ENCODE data around the gene CDH4. TPM values are rescaled to one million over a fixed set of nuclear protein-coding genes. Genes with fewer than 3 reads are reported as not detected.

Gene CDH4
- total RNA-seq, 1 donor from 2014 or later = 39.7 TPM

DNA sequence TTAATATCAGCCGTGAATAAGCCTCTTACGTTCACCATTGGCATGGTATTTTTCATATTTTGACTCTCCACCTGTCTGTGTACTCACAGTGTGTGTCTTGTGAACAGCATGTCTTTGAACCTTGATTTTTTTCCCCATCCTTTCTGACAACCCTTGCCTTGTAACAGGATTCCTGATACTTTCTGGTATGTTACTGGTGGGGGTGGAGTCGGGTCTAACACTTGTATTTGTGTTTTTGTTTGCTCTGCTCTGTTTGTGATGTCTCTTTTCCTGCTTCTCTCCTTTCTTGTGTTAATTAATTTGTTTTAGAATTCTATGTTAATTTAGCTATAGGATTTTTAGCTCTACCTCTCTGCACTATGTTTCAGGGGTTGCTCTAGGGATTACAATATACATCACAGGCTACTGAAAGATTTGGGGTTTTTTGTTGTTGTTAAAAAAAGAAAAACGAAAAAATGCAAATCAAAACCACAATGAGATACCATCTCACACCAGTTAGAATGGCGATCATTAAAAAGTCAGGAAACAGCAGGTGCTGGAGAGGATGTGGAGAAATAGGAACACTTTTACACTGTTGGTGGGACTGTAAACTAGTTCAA is 245.1 kb downstream of the CDH4 start:
- no peaks in the 10 kb centered on the region for H3K36me3 ChIP-seq (ENCODE audit: control insufficient read depth, insufficient read depth, low read length)
- no peak for DNase-seq (ENCODE audit: low read depth)
- no peaks in the 10 kb centered on the region for H3K27me3 ChIP-seq (ENCODE audit: control insufficient read depth, insufficient read depth, low read length)
- H3K4me3 ChIP-seq (ENCODE audit: low read depth, low read length) = no peak overlapping the region
- TF ChIP-seq, protein P1, sequence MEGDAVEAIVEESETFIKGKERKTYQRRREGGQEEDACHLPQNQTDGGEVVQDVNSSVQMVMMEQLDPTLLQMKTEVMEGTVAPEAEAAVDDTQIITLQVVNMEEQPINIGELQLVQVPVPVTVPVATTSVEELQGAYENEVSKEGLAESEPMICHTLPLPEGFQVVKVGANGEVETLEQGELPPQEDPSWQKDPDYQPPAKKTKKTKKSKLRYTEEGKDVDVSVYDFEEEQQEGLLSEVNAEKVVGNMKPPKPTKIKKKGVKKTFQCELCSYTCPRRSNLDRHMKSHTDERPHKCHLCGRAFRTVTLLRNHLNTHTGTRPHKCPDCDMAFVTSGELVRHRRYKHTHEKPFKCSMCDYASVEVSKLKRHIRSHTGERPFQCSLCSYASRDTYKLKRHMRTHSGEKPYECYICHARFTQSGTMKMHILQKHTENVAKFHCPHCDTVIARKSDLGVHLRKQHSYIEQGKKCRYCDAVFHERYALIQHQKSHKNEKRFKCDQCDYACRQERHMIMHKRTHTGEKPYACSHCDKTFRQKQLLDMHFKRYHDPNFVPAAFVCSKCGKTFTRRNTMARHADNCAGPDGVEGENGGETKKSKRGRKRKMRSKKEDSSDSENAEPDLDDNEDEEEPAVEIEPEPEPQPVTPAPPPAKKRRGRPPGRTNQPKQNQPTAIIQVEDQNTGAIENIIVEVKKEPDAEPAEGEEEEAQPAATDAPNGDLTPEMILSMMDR (IDR thresholded peaks at IDR 0.05; ENCODE audit: insufficient read depth, low read length, poor library complexity, severe bottlenecking) = no peak

DNA sequence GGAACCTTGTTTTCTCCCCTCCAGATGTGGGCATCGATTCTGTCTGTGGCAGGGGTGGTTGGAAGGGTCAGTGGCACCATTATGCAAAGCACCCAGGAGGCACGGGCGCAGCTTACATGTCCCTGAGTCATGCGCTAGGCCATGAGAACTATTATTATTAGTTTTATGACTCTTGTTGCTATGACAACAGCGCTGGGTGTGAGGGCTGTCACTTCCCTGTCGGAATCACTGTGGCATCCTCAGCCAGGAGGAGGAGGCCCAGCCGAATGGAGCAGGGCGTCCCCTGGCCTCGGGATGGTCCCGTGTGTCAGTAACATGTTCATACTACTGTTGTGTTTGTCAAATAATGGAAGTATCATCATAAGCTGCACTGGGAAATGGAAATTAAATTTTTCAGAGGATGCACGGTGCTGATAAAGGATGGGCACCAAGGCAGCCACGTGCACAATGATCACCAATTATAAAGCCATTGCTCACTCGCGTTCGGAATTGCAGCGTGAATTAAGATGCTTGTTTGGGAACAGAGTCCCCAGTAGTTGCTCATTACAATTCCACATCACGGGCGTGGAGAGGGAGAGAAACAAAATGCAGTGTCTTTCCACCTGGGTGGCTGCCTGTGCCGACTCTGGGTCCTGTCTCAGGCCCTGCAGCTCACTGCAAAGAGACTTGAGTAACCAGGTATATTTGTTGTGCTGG is 247.9 kb downstream of the CDH4 start:
- no peaks in the 10 kb centered on the region for H3K27me3 ChIP-seq (ENCODE audit: control insufficient read depth, insufficient read depth, low read length)
- TF ChIP-seq, protein P1 (IDR thresholded peaks at IDR 0.05; ENCODE audit: insufficient read depth, low read length, poor library complexity, severe bottlenecking) = no peak
- H3K36me3 ChIP-seq (ENCODE audit: control insufficient read depth, insufficient read depth, low read length) = no peaks in the 10 kb centered on the region
- H3K4me3 ChIP-seq (ENCODE audit: low read depth, low read length) = no peak overlapping the region
- DNase-seq (ENCODE audit: low read depth) = peak; percentile 43

DNA sequence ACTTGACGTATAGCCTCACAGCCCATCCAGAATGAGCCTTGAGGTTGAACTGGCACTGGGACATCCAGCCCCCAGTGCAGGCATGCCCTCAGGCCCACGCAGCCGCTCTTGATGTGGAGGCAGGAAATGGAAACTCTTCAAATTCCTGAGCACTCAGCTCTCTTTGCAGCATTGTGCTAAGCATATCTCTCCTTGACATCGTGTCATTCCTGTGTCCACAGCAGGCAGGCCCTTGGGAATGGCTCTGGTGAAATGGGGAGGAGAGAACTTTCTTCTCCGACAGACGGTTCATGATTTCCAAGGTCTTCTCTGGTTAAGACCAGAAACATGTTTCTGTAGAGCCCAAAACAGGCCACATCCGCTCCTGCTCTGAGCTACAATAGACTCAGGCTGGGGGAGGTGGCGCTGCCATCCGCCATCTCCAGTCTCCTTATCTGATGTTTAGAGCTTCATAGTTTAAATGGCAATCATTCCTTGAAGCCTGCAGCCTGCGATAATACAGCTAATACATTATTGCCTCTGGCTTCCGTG is 248.8 kb downstream of the CDH4 start:
- Histone ChIP-seq H3K27me3 (ENCODE audit: control insufficient read depth, insufficient read depth, low read length) (no peaks in the 10 kb centered on the region), H3K4me3 (ENCODE audit: low read depth, low read length) (no peak overlapping the region), H3K36me3 (ENCODE audit: control insufficient read depth, insufficient read depth, low read length) (no peaks in the 10 kb centered on the region)
- TF ChIP-seq, protein P1 (IDR thresholded peaks at IDR 0.05; ENCODE audit: insufficient read depth, low read length, poor library complexity, severe bottlenecking) = no peak
- DNase-seq (ENCODE audit: low read depth) = no peak

DNA sequence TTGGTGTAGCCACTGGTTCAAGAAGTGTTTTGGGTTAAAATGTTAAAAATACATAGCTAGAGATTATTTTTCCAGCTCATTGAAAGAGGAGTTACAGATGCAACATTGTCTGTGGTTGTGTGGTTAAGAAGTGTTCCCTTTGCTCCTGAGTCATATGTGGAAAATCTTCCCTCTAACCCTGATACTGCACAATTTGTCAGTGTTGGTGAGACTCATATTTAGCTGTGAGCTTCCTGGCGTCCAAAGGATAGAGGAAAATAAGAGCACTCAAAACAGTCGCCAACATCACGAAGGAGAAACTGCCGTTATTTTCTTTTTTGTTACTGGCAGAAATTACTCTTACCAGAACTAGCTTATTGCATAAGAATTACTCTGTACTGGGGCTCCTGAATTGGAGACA is 250.4 kb downstream of the CDH4 start:
- Histone ChIP-seq H3K27me3 (ENCODE audit: control insufficient read depth, insufficient read depth, low read length) (no peaks in the 10 kb centered on the region), H3K36me3 (ENCODE audit: control insufficient read depth, insufficient read depth, low read length) (no peaks in the 10 kb centered on the region), H3K4me3 (ENCODE audit: low read depth, low read length) (no peak overlapping the region)
- TF ChIP-seq, protein P1 (IDR thresholded peaks at IDR 0.05; ENCODE audit: insufficient read depth, low read length, poor library complexity, severe bottlenecking) = no peak
- no peak for DNase-seq (ENCODE audit: low read depth)

DNA sequence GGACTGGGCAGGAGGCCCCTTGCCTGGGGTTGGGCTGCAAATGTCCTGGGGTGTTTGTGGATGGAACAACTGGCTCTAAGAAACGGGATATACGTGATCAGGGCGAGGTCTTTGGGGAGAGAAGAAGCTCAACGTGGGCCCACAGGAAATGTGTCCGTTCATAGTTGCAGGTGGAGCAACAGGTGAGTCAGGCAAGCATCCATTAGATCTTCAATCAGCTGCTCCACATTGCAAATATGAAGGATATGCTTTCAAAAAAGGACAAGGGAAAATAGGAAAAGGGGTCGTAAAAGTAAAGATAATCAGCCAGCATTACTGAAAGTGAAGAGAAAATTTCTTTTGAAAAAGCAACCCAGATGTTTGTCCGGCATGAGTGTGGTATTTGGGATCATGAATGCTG is 251.0 kb downstream of the CDH4 start:
- no peaks in the 10 kb centered on the region for H3K27me3 ChIP-seq (ENCODE audit: control insufficient read depth, insufficient read depth, low read length)
- DNase-seq (ENCODE audit: low read depth) = no peak
- TF ChIP-seq, protein P1 (IDR thresholded peaks at IDR 0.05; ENCODE audit: insufficient read depth, low read length, poor library complexity, severe bottlenecking) = no peak
- H3K36me3 ChIP-seq (ENCODE audit: control insufficient read depth, insufficient read depth, low read length) = no peaks in the 10 kb centered on the region
- no peak overlapping the region for H3K4me3 ChIP-seq (ENCODE audit: low read depth, low read length)
